ENCODE measurements around the gene ELOVL6.
"Not testable (repeated sequence)": the region's sequence is repeated elsewhere in the genome, so short reads cannot be mapped to it uniquely, and the experiment has no call there.

The ELOVL6 gene

GRCh38 chr4:110119337-110119736 is 79.1 kb downstream of the ELOVL6 start:
- no peak for ATAC-seq

GRCh38 chr4:110112056-110112455 is 86.4 kb downstream of the ELOVL6 start:
- no peak for ATAC-seq

- ATAC-seq: no peak
Observed at GRCh38 chr4:110109455-110109854, 89.0 kb downstream of the ELOVL6 start.

GRCh38 chr4:110108960-110109359 is 89.5 kb downstream of the ELOVL6 start:
- ATAC-seq: no peak

GRCh38 chr4:110108422-110108821 is 90.0 kb downstream of the ELOVL6 start:
- ATAC-seq: no peak

- no peak for ATAC-seq
Observed at GRCh38 chr4:110107866-110108265, 90.5 kb downstream of the ELOVL6 start.

GRCh38 chr4:110106931-110107296 is 91.5 kb downstream of the ELOVL6 start:
- ATAC-seq: no peak

- ATAC-seq: no peak
Observed at GRCh38 chr4:110104661-110105060, 93.8 kb downstream of the ELOVL6 start.

- ATAC-seq: no peak
Observed at GRCh38 chr4:110099638-110100037, 98.8 kb downstream of the ELOVL6 start.

- ATAC-seq: no peak
Observed at GRCh38 chr4:110096405-110096804, 102.0 kb downstream of the ELOVL6 start.

- ATAC-seq: no peak
Observed at GRCh38 chr4:110092646-110093045, 105.8 kb downstream of the ELOVL6 start.

- ATAC-seq: no peak
Observed at GRCh38 chr4:110091434-110092140, 106.8 kb downstream of the ELOVL6 start.

GRCh38 chr4:110088670-110089069 is 109.7 kb downstream of the ELOVL6 start:
- peak; percentile 64 to 84 for ATAC-seq

- ATAC-seq: peak; percentile 47 to 62
Observed at GRCh38 chr4:110087070-110087708, 111.2 kb downstream of the ELOVL6 start.

GRCh38 chr4:110085131-110085530 is 113.3 kb downstream of the ELOVL6 start:
- no peak for ATAC-seq

GRCh38 chr4:110084154-110084553 is 114.3 kb downstream of the ELOVL6 start:
- ATAC-seq: no peak

- not testable (repeated sequence) for ATAC-seq
Observed at GRCh38 chr4:110078148-110078547, 120.3 kb downstream of the ELOVL6 start.

GRCh38 chr4:110076828-110077227 is 121.6 kb downstream of the ELOVL6 start:
- not testable (repeated sequence) for ATAC-seq

- ATAC-seq: no peak
Observed at GRCh38 chr4:110075891-110076290, 122.5 kb downstream of the ELOVL6 start.

GRCh38 chr4:110075083-110075738 is 123.2 kb downstream of the ELOVL6 start:
- ATAC-seq: no peak

GRCh38 chr4:110074570-110074969 is 123.8 kb downstream of the ELOVL6 start:
- no peak for ATAC-seq

GRCh38 chr4:110073053-110073845 is 125.2 kb downstream of the ELOVL6 start:
- ATAC-seq: no peak

GRCh38 chr4:110071466-110071865 is 126.9 kb downstream of the ELOVL6 start:
- ATAC-seq: no peak
